OCI-LY7 (cell line): ENCODE measurements around the gene ABCC11. TPM values are rescaled to one million over a fixed set of nuclear protein-coding genes. Genes with fewer than 3 reads are reported as not detected.
"Not testable (repeated sequence)": the region's sequence is repeated elsewhere in the genome, so short reads cannot be mapped to it uniquely, and the experiment has no call there.

Experiments used
- BruUV-seq: library from RNA; stranded (reverse); fragments of 400-500 nt; replicated peaks from 2 replicates; lab custom pipeline; 2021; lab: Mats Ljungman, UMichigan
- CTCF ChIA-PET: fragments of 300-600 bp; sonication (Branson Sonifier 250); formaldehyde crosslinking; loops from one replicate; lab custom pipeline; 2022; ENCODE audit warnings: antibody characterized with exemption; ENCODE audit not compliant: unreplicated experiment; lab: Charles Lee
- POLR2A ChIA-PET: fragments of 300-600 bp; sonication (Branson Sonifier 250); formaldehyde crosslinking; loops from one replicate; lab custom pipeline; 2022; ENCODE audit warnings: antibody characterized with exemption; lab: Charles Lee
- DNase-seq: peaks from one replicate; pipeline ENCODE4 v3.0.0-alpha.2; 2015; ENCODE audit warnings: low spot score
- H2AFZ ChIP-seq: fragments of 200-600 bp; sonication (generic), shearing (Covaris generic); 2 replicates; pipeline ENCODE4 v1.6.1; 2014; ENCODE audit warnings: mild to moderate bottlenecking, antibody characterized with exemption, low read length, moderate library complexity
- H3K27ac ChIP-seq: fragments of 200-600 bp; sonication (generic); 2 replicates; pipeline ENCODE4 v1.5.1; 2014; ENCODE audit warnings: mixed run types, low read depth, mild to moderate bottlenecking, moderate library complexity, low read length, inconsistent platforms; ENCODE audit not compliant: poor library complexity, severe bottlenecking
- H3K36me3 ChIP-seq: fragments of 200-600 bp; sonication (generic); 2 replicates; pipeline ENCODE4 v1.6.1; 2014; ENCODE audit warnings: mild to moderate bottlenecking, antibody characterized with exemption, low read length, moderate library complexity, mixed read lengths; ENCODE audit not compliant: insufficient read depth
- H3K4me1 ChIP-seq: fragments of 200-600 bp; sonication (generic); 2 replicates; pipeline ENCODE4 v1.5.1; 2014; ENCODE audit warnings: mild to moderate bottlenecking, low read length; ENCODE audit not compliant: insufficient read depth, poor library complexity, severe bottlenecking
- H3K4me2 ChIP-seq: fragments of 200-600 bp; sonication (generic); 2 replicates; pipeline ENCODE4 v1.6.1; 2014; ENCODE audit warnings: mild to moderate bottlenecking, low read length
- H3K4me3 ChIP-seq: fragments of 200-600 bp; sonication (generic); 2 replicates; pipeline ENCODE4 v1.5.1; 2014; ENCODE audit warnings: mild to moderate bottlenecking, low read depth, low read length; ENCODE audit not compliant: poor library complexity, severe bottlenecking
- H3K79me2 ChIP-seq: fragments of 200-600 bp; sonication (generic); 2 replicates; pipeline ENCODE4 v1.6.1; 2016; ENCODE audit warnings: low read depth, mild to moderate bottlenecking, low read length, moderate library complexity, mixed read lengths; ENCODE audit not compliant: insufficient read depth
- H3K9me2 ChIP-seq: fragments of 200-600 bp; sonication (generic); 2 replicates; pipeline ENCODE4 v1.6.1; 2016; ENCODE audit warnings: mild to moderate bottlenecking, low read length, mixed read lengths; ENCODE audit not compliant: insufficient read depth
- H3K9me3 ChIP-seq: fragments of 200-600 bp; sonication (generic); 2 replicates; pipeline ENCODE4 v1.6.1; 2014; ENCODE audit warnings: mild to moderate bottlenecking, mixed run types, low read length, mixed read lengths
- H4K20me1 ChIP-seq: fragments of 200-600 bp; sonication (generic); 2 replicates; pipeline ENCODE4 v1.6.1; 2014; ENCODE audit warnings: mild to moderate bottlenecking, antibody characterized with exemption, low read length, moderate library complexity, mixed read lengths; ENCODE audit not compliant: insufficient read depth
- CTCF ChIP-seq: fragments of 200-600 bp; sonication (generic); conservative IDR thresholded peaks from 2 replicates; pipeline ENCODE4 v1.5.1; 2014; ENCODE audit warnings: mild to moderate bottlenecking, antibody characterized with exemption, low read length, moderate library complexity, mixed read lengths
- EZH2phosphoT487 ChIP-seq: fragments of 200-600 bp; sonication (generic); IDR thresholded peaks from 2 replicates; pipeline ENCODE4 v1.6.1; 2018; ENCODE audit warnings: low read depth, borderline replicate concordance, mild to moderate bottlenecking, mixed run types, antibody characterized with exemption, low read length, moderate library complexity, mixed read lengths
- intact Hi-C: fragments of 100-400 bp; cut with micrococcal nuclease; formaldehyde crosslinking; loops from one replicate; pipeline ENCODE4 v1.10.0; 2022; ENCODE audit not compliant: unreplicated experiment
- total RNA-seq, 2 experiments: library from RNA; depleted of rRNA in 1 of 2; stranded (reverse); fragments of >200 nt in 1 of 2; shearing (Covaris generic) in 1 of 2; gene quantifications; 2 replicates each; pipeline ENCODE4 v1.2.3, GENCODE V29; 2014 to 2022

Gene ABCC11
- total RNA-seq, 2 experiments from 2014 or later: 0.10 TPM; not detected in 1

- Histone ChIP-seq H3K27ac (no peak overlapping the region), H3K9me3 (0 out of 2 replicates have a peak, but pooled peaks cover 4% of the 10 kb centered on the region), H2AFZ (peak overlapping the region; percentile 66; the same call in 1 of the 2 replicates), H4K20me1 (no peaks in the 10 kb centered on the region), H3K4me1 (peaks cover 5% of the 10 kb centered on the region), H3K9me2 (no peaks in the 10 kb centered on the region), H3K4me2 (peak overlapping the region; percentile 75), H3K36me3 (no peaks in the 10 kb centered on the region), H3K4me3 (peak overlapping the region; percentile 73), H3K79me2 (no peaks in the 10 kb centered on the region)
- TF ChIP-seq CTCF (no peak), EZH2phosphoT487 (no peak)
- BruUV-seq: no TSS peak
- intact Hi-C loops: no loop called here
- ChIA-PET CTCF (no interaction called here), POLR2A (no interaction called here)
- no peak for DNase-seq
These were observed 2.5 kb downstream of the ABCC11 start for GRCh38 chr16:48244863-48245195.

- Histone ChIP-seq H2AFZ (peak within 1 kb of the TSS; percentile 66), H3K9me2 (no peaks in the 10 kb centered on the region), H4K20me1 (no peaks in the 10 kb centered on the region), H3K9me3 (0 out of 2 replicates have a peak, but pooled peaks cover 4% of the 10 kb centered on the region), H3K4me2 (peak within 1 kb of the TSS; percentile 75), H3K36me3 (no peaks in the 10 kb centered on the region), H3K4me3 (peak within 1 kb of the TSS; percentile 73), H3K4me1 (peaks cover 5% of the 10 kb centered on the region), H3K79me2 (no peaks in the 10 kb centered on the region), H3K27ac (no peak within 1 kb of the TSS)
- BruUV-seq: no TSS peak
- ChIA-PET CTCF (no interaction called here), POLR2A (no interaction called here)
- peak; percentile 76 for DNase-seq
- intact Hi-C loops: no loop called here
- no peak for TF ChIP-seq CTCF
- no peak for TF ChIP-seq EZH2phosphoT487
These were observed 3.1 kb downstream of the ABCC11 start, which contains the start of gene LONP2 for GRCh38 chr16:48244080-48244862. LONP2 (plus strand) TSS chr16:48244300; CDS start chr16:48244389, 89 bp downstream.

- H3K4me2 ChIP-seq, H3K4me1 ChIP-seq, CTCF ChIA-PET, DNase-seq, H3K27ac ChIP-seq, H3K9me2 ChIP-seq, H3K79me2 ChIP-seq, intact Hi-C loops, BruUV-seq, H3K4me3 ChIP-seq, H2AFZ ChIP-seq, H3K36me3 ChIP-seq, H4K20me1 ChIP-seq, H3K9me3 ChIP-seq: not testable (repeated sequence)
- POLR2A ChIA-PET: interaction anchor here (0.7 kb wide), 1 partner anchor 16 kb away, joined by 6 read pairs; no protein-coding TSS in a partner anchor
These were observed 7.2 kb downstream of the ABCC11 start for GRCh38 chr16:48240147-48240546.
